Loucy (cell line): Measurements from ENCODE around the gene RNPEPL1.

ENCODE experiments used
- CTCF ChIP-seq: fragments of 200-600 bp; sonication (generic); conservative IDR thresholded peaks from 2 replicates; pipeline ENCODE4 v1.5.1; 2014; ENCODE audit warnings: mild to moderate bottlenecking, antibody characterized with exemption, low read length
- EZH2phosphoT487 ChIP-seq: fragments of 200-600 bp; IDR thresholded peaks from 2 replicates; pipeline ENCODE4 v1.6.1; 2018; ENCODE audit warnings: antibody characterized with exemption, mild to moderate bottlenecking, moderate library complexity, borderline replicate concordance

GRCh38 chr2:240520974-240521350, 47.3 kb upstream of the RNPEPL1 start:
- TF ChIP-seq CTCF (no peak), EZH2phosphoT487 (no peak)
